GM04504 (cell line): ENCODE results near the gene IQCH.

Experiments used
- DNase-seq: peaks from one replicate; pipeline ENCODE4 v3.0.0-alpha.2; 2012; ENCODE audit warnings: low read depth

IQCH gene

DNA sequence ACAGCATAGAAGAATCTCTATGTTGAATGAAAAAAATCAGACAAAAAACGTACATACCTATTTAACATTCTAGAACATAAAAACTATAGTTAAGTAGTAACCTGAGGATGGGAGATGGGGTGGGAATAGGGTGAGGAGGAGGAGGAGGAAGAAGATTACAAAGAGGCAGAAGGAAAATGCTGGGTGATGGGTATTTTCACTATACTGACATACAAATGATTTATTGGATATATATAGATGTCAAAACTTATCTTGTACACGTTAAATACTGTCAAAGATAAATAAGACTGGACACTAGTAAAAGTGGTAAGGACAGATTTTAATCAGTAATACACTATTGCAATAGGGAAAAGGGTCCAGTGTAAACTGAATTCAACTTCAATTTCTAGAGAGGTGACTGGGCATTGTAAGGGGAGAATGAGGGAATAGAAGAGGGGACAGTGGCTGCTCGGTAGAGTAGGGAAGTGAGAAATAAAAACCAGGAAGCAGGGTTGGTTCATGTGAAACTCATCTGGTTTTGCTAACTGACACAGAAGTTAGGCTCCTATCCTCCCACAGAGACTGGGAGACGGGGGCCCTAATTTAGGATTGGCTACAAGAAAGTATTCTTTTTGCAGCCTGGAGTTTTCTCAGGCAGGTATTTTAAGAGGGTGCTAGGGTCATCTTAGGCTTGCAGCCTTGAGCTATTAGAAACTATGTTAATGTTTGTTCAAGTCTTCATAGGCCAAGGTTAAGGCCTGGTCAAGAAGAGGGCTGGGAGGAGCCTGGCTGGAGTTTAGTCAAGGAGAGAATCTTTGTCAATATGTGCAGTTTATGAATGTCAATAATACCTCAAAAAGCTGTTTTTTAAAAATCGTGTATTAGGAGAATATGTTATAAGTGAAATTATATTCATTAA, 251.3 kb downstream of the IQCH start:
- no peak for DNase-seq

DNA sequence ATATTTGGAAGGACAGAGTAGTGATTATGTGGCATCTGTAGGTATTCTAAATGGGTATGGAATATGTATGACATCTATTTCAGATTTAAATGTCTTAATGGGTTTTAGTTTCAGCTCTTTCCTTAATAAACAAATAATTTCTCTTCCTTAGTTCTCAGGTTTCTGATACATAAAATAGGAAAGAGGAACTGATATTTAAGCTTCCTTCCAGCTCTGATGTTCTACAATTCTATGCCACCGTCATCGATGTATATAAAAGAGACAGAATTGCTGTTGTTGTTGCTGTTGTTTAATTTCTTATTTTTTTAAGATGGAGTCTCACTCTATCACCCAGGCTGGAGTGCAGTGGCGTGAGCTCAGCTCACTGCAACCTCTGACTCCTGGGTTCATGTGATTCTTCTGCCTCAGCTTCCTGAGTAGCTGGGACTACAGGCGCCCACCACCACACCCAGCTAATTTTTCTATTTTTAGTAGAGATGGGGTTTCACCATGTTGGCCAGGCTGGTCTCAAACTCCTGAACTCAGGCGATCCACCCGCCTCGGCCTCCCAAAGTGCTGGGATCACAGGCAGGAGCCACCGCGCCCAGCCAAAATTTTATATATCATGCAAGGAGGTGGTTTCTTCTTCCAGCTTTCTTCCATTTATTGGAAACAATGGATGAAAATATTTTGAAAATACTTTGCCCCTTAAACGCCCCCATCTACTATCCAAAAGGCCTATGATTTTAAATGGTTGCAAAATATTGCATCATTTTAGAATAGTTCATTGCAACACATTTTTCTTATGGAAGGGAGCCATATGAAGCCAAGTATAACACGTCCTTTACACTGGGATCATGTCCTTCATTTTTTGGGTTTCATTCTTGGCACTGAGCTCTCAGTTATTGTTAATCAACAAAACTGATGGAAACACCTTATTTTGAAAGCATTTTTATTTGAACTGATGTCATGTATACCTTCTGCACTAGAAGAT, 252.5 kb downstream of the IQCH start:
- DNase-seq = no peak

DNA sequence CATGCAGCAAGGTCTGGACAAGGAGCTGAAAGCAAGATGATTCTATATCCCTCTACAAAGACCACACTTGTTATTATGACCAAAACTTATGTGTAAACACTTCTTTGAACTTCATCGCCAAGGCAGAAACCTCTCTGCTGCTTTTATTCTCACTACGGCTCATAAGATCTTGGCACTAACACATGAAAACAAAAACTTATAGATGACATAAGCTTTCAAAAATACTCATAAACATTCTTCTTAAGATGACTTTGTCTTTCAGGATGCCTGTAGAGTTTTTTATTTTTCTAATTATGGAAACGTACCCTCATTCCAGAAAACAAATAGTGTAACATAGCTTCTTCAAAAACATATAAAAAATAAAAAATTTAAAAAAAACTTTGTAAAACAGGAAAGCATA, 253.8 kb downstream of the IQCH start:
- DNase-seq = no peak

DNA sequence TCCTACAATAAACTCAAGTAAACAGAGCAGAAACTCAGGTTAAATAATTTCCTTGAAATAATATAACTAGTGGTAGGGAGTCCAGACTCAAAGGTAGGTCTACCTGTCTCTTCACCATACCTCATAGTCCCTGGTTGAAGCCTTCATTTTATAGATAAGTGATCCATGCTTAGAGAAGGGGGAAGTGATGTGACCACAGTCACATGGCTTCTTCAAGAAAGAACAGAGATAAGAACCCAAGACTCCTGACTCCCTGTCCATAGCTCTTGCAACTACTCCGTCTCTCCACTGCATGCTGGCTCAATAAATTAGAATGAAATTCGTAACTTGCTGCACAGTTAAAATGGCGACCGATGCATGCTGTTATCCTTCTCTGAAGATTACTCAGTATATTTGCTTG, 255.3 kb downstream of the IQCH start:
- no peak for DNase-seq

DNA sequence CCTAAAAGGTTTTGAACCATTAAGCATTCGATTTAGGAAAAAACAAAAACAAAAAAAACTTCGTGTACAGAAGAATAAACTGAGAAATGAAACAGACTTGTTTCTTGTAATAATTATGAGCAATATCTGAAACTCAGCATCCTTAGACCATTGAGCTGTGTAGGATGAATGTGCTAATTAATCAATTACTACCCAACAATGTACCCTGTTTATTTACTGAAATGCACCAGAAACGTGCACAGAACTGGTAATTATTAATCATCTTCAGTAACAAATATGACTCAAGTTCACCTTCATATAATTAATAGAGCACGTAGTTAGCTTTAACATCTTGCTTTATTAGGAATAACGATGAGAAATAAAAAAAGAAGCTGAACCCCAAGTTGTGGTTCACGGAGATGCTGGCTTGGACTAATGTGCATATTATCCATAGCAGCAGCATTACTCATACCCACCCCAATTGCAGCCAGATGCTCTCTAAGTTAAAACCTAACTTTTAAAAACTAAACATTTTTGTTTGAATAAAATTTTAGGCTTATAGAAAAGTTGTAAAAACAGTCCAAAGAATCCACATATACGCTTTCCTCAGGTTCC, 256.1 kb downstream of the IQCH start:
- peak; percentile 51 for DNase-seq

DNA sequence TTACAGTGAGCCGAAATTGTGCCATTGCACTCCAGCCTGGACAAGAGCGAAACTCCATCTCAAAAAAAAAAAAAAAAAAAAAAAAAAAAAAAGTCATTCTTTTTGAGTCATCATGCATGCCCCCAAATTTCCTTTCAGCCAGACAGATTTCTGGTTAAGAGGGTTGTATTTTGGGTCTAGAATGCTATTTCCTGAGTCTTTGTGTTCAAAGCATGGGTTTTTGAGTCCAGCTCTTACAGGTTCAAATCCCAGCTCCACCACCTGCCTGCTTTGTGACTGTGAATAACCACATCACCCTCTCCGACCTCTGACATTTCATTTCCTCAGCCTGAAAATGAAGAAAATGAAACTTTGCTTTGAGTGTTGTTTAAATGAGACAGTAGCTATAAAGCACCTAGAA, 257.0 kb downstream of the IQCH start:
- no peak for DNase-seq

DNA sequence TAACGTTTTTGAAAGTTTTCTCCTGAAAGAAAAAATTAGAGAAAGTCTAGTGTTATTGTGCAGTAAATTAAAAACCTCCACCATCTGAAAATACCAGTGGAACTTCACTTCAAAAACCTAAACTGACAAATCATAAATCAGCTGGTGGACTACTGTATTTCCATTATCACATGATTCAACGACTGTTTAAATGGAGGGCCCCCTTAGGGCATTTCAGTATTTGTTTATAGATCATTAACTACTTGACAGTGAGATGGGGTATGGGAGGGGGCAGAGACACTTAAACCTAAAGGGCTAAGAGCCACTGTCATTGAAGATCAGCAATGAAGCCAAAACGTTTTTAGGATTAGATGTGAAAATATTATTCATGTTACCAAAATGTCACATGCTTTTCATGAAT, 257.6 kb downstream of the IQCH start:
- DNase-seq = no peak

DNA sequence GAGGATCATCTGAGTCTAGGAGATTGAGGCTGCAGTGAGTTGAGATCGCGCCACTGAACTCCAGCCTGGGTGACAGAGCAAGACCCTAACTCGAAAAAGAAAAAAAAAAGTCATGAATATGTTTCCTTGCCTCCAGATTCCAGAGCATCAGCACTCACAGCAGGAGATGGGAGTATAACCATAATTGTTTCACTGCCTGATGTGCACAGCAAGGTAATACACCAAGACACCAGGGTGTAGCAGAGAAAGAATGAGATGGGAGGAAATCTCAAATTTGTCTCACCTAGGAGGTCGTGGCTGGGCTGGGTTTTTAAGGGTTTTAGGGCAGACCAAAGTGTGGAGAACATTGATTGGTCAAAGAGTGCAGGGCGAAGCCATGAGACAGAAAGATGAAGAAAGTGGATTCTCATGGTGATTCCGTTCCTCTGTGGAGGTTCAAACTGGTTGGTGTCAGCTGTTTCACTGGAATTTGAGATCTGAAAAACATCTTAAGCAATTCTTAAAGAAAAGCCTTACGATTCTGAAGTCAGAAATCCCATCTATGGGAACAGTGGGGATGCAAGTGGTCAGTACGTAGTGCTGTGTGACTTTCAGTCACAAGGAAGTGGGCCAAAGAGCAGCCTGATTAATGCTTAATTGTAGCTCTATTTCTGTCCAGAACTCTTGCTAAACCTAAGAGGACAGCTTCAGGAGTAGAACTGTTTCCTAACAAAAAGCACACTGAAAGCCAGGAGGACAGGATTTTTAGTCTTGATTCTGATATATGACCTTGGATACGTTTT, 258.5 kb downstream of the IQCH start:
- no peak for DNase-seq

DNA sequence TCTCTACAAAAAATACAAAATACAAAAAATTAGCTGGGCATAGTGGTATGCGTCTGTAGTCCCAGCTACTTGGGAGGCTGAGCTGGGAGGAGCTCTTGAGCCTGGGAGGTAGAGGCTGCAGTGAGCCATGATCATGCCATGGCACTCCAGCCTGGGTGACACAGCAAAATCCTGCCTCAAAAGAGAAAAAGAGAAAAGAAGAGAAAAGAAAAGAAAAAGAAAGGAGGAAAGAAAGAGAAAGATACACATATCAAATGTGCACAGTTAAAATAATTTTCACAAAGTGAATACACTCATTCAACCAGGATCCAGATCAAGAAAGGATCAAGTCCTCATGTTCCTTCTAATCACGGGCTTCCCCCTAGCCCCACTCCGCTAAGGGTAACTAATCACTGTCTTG, 260.5 kb downstream of the IQCH start:
- DNase-seq = no peak

DNA sequence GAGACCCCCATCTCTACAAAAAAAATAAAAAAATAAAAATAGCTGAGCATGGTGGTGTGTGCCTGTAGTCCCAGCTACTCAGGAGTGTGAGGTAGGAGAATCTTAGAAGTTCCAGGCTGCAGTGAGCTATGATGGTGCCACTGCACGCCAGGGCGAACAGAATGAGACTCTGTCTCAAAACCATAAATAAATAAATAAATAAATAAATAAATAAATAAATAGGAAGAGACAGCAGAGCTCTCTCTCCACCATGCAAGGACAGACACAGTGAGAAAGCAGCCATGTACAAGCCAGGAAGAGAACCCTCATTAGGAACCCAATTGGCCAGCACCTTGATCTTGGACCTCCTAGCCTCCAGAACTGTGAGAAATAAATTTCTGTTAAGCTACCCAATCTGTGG, 261.0 kb downstream of the IQCH start:
- no peak for DNase-seq

DNA sequence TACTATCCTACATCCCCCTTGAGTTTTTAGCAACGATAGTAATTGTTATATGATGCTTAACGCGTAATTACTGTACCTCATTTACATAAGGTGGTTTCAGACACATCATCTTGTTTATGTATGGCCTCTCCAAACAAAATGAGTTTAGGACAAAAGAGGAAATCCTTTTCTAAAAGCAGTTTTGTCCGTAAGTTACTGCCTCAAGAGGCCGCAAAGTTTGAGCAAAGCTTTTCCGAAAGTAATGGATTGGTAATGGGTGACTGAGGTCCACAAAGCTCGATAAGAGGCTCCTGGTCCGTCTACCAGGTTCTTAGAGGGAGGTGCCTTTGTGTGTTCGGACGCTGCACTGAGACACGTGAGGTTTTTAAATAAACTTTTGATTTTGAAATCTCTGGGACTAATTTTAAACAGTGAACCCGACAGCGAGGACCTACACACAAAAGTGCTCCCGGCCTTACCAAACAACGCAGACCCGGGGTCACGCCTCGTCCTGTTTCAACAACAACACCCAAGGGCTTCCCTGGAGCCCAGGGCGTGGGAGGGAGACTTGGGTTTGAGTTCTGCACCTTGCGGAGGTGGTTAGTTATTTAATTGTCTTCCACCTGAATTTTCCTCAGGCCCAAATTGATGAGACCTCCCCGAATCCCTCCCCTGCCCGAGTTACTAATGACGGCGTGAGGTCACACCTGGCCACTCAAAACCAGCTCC, 265.9 kb downstream of the IQCH start:
- no peak for DNase-seq

DNA sequence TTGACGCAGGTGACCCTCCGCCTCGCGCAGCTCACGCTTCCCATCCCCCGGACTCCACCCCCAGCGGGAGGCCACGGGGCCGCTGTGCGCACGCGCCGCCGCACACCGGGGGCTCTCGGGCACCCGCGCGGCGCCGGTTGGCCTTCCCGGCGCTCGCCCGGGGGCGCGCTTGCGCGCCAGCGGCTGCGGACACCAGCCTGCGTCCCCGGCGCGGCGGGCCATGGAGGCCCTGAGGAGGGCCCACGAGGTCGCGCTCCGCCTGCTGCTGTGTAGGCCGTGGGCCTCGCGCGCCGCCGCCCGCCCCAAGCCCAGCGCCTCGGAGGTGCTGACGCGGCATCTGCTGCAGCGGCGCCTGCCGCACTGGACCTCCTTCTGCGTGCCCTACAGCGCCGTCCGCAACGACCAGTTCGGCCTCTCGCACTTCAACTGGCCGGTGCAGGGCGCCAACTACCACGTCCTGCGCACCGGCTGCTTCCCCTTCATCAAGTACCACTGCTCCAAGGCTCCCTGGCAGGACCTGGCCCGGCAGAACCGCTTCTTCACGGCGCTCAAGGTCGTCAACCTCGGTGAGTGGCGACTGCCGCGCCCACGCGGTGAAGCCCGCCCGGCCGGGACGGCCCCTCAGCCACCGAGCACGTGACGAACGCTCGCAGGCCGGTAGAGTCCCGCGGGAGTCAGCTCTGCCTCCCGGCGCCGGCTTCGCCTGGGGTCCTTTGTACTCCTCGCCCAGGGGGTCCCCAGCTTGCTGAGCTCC, 266.6 kb downstream of the IQCH start, which contains the start of gene C15orf61:
Gene C15orf61, plus strand, starts transcription at position 103 of the 754 bp plus-strand sequence. Its CDS starts 118 bp downstream, at position 221.
- peak; percentile 53 for DNase-seq

DNA sequence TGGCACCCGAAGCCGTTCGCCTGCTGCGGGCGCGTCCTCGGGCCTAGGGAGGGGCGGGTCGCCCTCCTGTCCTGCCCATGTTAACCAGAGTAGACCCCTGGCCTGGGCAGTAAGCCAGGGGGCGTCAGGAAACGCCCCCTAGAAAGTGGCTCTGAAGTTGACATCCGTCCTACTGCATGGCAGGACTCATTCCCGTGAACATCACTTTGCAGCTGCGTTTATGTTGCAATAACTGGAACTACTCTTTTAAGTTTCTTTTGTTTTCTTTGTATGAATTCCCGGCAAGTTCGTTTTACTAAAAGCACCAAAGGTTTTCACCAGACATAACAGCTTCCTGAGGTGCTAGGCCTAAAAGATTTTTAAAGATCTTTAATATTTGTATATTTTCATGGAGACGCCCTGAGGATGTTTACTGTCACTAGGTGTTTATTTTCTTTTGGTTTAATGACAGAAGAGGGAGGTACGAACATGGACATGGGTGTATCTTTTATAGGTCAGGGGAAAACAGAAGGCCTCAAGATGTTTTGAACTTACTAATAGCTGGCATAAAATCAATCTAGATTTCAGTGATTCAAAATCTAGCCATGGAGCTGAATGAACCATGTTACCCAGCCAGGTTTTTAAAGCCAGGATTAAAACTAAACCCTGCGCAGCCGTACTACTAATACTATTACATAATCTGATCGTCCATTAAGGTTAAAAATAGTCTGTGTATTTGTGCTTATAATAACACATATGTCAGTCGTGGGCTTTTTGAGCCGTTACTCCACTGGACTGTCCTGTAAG, 267.4 kb downstream of the IQCH start:
- DNase-seq = peak; percentile 42

DNA sequence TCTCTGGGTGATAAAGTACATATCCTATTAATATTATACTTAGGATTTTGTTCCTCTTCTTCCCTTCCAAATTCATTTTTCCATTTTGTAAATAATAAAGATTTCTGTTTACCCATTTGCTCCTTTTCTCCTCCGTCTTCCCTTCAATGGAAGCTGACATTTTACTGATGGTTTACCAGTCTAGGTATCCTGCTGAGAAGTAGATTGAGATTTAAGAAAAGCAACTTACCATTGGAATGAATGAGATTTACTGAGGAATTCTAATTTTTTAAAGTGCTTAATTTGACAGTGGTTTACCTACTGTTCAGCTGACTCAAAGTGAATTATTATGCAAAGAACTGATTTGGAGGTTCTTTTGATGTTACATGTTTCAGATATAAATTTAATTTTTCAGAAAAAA, 268.7 kb downstream of the IQCH start:
- DNase-seq = no peak

DNA sequence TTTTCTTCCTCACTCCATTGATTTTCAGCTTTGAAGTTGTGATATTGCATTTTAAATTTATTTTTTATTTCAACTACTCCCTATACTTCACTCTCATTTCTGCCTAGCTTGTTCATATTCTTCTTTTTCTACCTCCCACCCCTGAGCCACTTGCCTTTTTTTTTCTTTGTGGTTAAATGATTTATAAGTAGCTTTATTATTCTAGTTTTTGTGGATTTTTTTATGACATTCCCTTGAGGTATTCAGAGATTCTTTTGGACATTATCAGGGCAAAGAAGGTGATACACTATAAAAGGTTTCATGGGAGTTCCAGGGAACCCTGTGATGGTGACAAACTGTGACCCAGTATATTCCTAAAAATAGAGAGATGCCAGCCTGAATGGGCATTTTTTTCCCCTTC, 269.6 kb downstream of the IQCH start:
- no peak for DNase-seq

DNA sequence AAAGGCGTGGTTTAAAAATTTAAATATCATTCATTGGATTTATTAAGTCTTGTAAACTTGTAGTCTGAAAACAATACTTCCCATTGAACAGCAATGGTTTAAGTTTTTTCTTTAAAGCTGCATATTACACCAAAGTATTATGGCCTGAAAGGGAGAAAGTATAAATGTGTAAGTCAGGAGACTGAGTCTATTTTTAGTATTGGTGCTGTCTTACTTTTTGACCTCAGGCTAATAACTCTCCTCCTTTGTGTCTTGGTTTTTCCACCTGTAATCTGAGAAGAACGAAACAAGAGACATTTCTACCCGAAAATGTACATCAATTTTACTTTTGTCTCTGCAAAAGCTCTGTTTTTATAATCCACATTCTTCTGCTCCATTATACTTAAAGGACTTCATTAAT, 273.9 kb downstream of the IQCH start:
- no peak for DNase-seq

DNA sequence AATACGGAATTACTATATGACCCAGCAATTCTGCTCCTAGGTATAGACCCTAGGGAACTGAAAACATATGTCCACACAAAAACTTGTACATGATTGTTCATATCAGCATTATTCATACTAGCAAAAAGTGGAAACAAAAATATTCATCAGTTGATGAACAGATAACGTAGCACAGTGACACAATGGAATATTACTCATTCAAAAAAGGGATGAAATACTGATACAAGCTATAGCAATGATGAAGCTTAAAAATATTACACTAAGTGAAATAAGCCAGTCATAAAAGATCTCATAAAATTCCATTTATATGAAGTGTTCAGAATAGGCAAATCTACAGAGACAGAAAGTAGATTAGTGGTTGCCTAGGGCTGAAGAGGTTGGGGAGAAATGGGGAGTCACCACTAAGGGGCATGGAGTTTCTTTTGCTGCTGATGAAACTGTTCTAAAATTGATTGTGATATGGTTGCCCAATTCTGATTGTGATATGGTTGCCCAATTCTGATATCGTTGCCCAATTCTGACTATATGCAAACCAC, 276.9 kb downstream of the IQCH start:
- no peak for DNase-seq

DNA sequence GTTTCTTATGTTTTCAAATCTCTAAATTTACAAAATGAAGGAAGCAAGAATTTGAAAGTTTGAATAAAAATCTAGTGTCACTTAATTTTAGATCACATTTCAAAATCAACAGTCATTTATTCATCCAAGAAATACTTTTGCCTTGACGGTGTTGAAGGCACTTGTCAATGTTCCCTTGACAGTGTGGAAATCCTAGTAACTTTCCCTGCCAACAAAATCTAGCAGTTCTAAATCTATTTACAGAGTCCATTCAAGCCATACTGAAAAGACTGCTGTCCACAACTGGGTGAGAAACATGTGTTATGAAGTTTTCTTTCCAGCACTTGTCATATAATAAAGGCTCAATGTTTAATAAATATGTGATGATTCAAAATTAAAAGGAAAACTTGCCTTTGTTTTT, 279.3 kb downstream of the IQCH start:
- DNase-seq = no peak

DNA sequence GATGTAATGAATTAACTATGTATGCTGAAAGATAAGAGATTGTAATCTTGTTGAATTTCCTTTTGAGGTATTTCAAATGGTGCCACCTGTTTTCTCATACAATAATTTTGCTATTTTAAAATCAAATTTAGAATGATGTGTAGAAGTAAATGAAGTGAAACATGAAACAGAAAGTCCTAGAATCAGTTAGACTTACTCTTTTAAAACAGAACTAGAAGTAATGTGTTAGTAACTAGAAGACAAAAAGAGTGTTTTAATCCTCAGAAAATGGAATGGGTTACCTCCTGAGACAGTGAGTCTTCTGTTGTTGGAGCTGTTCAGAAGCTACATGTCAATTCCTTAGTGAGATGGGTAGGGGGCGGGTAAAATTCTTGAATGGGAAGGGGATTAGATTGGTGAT, 279.8 kb downstream of the IQCH start:
- DNase-seq = no peak
